Epidermal melanocyte (primary cell): ENCODE measurements around the gene CNKSR3.

Experiments
- DNase-seq: peaks from one replicate; pipeline ENCODE4 v3.0.0; 2011; ENCODE audit warnings: low spot score; ENCODE audit not compliant: insufficient read length

The CNKSR3 gene

GRCh38 chr6:154352898-154353585 lies 157.4 kb downstream of the CNKSR3 start:
- DNase-seq = no peak

- DNase-seq = no peak
These were observed 160.2 kb downstream of the CNKSR3 start for GRCh38 chr6:154350293-154350692.

DNA sequence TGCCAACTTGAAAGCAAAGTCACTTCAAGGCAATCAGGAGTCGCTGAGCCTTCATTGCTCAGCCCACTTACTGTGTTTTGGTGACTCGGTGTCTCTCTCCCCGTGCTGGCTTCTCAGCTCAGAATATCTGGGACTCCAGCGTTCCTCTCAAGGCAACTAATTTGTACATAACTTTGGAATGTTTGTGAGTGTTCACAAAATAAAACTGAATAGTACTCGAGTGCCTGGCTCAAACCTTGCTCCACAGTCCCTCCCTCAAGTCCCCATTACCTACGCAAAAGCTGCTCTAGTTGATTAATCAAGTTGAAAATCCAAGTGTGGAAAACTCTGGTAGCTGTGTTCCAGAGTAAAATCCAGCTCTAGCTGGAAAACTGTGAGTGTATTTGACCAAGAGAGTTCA lies 162.5 kb downstream of the CNKSR3 start:
- DNase-seq = no peak

DNA sequence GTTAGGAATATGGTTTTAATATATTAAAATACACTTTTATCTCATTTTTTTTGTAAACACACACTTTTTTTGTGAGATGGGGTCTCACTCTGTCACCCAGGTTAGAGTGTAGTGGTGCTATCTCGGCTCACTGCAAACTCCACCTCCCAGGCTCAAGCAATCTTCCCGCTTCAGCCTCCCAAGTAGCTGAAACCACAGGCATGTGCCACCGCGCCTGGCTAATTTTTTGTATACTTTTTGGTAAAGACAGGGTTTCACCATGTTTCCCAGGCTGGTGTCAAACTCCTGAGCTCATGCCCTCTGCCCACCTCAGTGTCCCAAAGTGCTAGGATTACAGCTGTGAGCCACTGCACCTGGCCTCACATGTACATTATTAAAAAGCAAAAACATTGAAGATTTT lies 164.7 kb downstream of the CNKSR3 start:
- no peak for DNase-seq

GRCh38 chr6:154343473-154344308 lies 166.8 kb downstream of the CNKSR3 start:
- no peak for DNase-seq

- DNase-seq = no peak
These were observed 168.6 kb downstream of the CNKSR3 start for GRCh38 chr6:154341871-154342270.

GRCh38 chr6:154341336-154341735 lies 169.1 kb downstream of the CNKSR3 start:
- DNase-seq = no peak
